H9 (cell line): ENCODE data around the gene C19orf73. TPM values are rescaled to one million over a fixed set of nuclear protein-coding genes. Genes with fewer than 3 reads are reported as not detected.

ENCODE experiments used
- DNase-seq: peaks from one replicate; pipeline ENCODE4 v3.0.0-alpha.2; 2017
- H2AFZ ChIP-seq: one replicate; pipeline ENCODE4 v1.6.1; 2013; ENCODE audit warnings: mild to moderate bottlenecking, low read length, control low read depth, moderate library complexity
- H2AK5ac ChIP-seq: 2 replicates; pipeline ENCODE4 v1.6.1; 2013; ENCODE audit warnings: low read length, control low read depth, mixed read lengths; ENCODE audit not compliant: insufficient read length
- H2BK120ac ChIP-seq: one replicate; pipeline ENCODE4 v1.6.1; 2013; ENCODE audit warnings: low read depth, mild to moderate bottlenecking, low read length, control low read depth, inconsistent platforms; ENCODE audit not compliant: poor library complexity, severe bottlenecking
- H2BK12ac ChIP-seq: 2 replicates; pipeline ENCODE4 v1.6.1; 2013; ENCODE audit warnings: low read length, control low read depth, mixed read lengths, low read depth; ENCODE audit not compliant: insufficient read length
- H2BK15ac ChIP-seq: 2 replicates; pipeline ENCODE4 v1.6.1; 2013; ENCODE audit warnings: low read depth, low read length, control low read depth
- H2BK20ac ChIP-seq: one replicate; pipeline ENCODE4 v1.6.1; 2013; ENCODE audit warnings: low read depth, mild to moderate bottlenecking, low read length, control low read depth, inconsistent platforms; ENCODE audit not compliant: poor library complexity, severe bottlenecking
- H2BK5ac ChIP-seq: 2 replicates; pipeline ENCODE4 v1.6.1; 2013; ENCODE audit warnings: low read length, control low read depth, mixed read lengths; ENCODE audit not compliant: insufficient read length
- H3K14ac ChIP-seq: 2 replicates; pipeline ENCODE4 v1.6.1; 2013; ENCODE audit warnings: low read length, control low read depth; ENCODE audit not compliant: insufficient read depth
- H3K18ac ChIP-seq: 2 replicates; pipeline ENCODE4 v1.6.1; 2013; ENCODE audit warnings: low read depth, mild to moderate bottlenecking, mixed read lengths, low read length, control low read depth; ENCODE audit not compliant: insufficient read length
- H3K23ac ChIP-seq: 2 replicates; pipeline ENCODE4 v1.6.1; 2013; ENCODE audit warnings: low read length, control low read depth, mixed read lengths, low read depth; ENCODE audit not compliant: insufficient read length
- H3K23me2 ChIP-seq: 2 replicates; pipeline ENCODE4 v1.6.1; 2013; ENCODE audit warnings: low read depth, mild to moderate bottlenecking, mixed read lengths, low read length, control low read depth; ENCODE audit not compliant: insufficient read length, poor library complexity, severe bottlenecking
- H3K27ac ChIP-seq: 2 replicates; pipeline ENCODE4 v1.5.1; 2013; ENCODE audit warnings: low read length, control low read depth, mixed read lengths, low read depth; ENCODE audit not compliant: insufficient read length
- H3K27me3 ChIP-seq: 2 replicates; pipeline ENCODE4 v1.6.1; 2013; ENCODE audit warnings: low read length, control low read depth, inconsistent platforms; ENCODE audit not compliant: insufficient read depth
- H3K4ac ChIP-seq: 2 replicates; pipeline ENCODE4 v1.6.1; 2013; ENCODE audit warnings: low read depth, mild to moderate bottlenecking, control low read depth, inconsistent platforms, low read length, moderate library complexity
- H3K4me1 ChIP-seq: 2 replicates; pipeline ENCODE4 v1.6.1; 2013; ENCODE audit warnings: low read length, control low read depth, inconsistent platforms; ENCODE audit not compliant: insufficient read depth
- H3K4me2 ChIP-seq: 2 replicates; pipeline ENCODE4 v1.6.1; 2013; ENCODE audit warnings: low read length, control low read depth, mixed read lengths; ENCODE audit not compliant: insufficient read length, insufficient read depth
- H3K56ac ChIP-seq: 2 replicates; pipeline ENCODE4 v1.6.1; 2013; ENCODE audit warnings: low read depth, mild to moderate bottlenecking, mixed read lengths, low read length, control low read depth; ENCODE audit not compliant: insufficient read length
- H3K79me1 ChIP-seq: 2 replicates; pipeline ENCODE4 v1.6.1; 2013; ENCODE audit warnings: low read depth, mild to moderate bottlenecking, moderate library complexity, low read length, control low read depth, inconsistent platforms; ENCODE audit not compliant: insufficient read depth, poor library complexity, severe bottlenecking
- H3K79me2 ChIP-seq: 2 replicates; pipeline ENCODE4 v1.6.1; 2013; ENCODE audit warnings: low read length, control low read depth, inconsistent platforms; ENCODE audit not compliant: insufficient read depth
- H3K9ac ChIP-seq: 2 replicates; pipeline ENCODE4 v1.6.1; 2013; ENCODE audit warnings: low read length, control low read depth, mixed read lengths; ENCODE audit not compliant: insufficient read length; ENCODE audit errors: extremely low read depth
- H3K9me3 ChIP-seq: one replicate; pipeline ENCODE4 v1.6.1; 2013; ENCODE audit warnings: low read depth, low read length, inconsistent platforms; ENCODE audit not compliant: control insufficient read depth
- H3T11ph ChIP-seq: one replicate; pipeline ENCODE4 v1.6.1; 2013; ENCODE audit warnings: mild to moderate bottlenecking, low read length, control low read depth, inconsistent platforms
- H4K20me1 ChIP-seq: one replicate; pipeline ENCODE4 v1.6.1; 2013; ENCODE audit not compliant: control insufficient read depth, insufficient read length, insufficient read depth
- H4K5ac ChIP-seq: 2 replicates; pipeline ENCODE4 v1.6.1; 2013; ENCODE audit warnings: low read depth, mild to moderate bottlenecking, mixed read lengths, low read length, control low read depth; ENCODE audit not compliant: insufficient read length
- H4K8ac ChIP-seq: replicated peaks from 2 replicates; pipeline ENCODE4 v1.6.1; 2013; ENCODE audit warnings: low read length, control low read depth, mixed read lengths, low read depth; ENCODE audit not compliant: insufficient read length
- H4K91ac ChIP-seq: 2 replicates; pipeline ENCODE4 v1.6.1; 2013; ENCODE audit warnings: low read depth, mild to moderate bottlenecking, moderate library complexity, mixed read lengths, low read length, control low read depth; ENCODE audit not compliant: insufficient read length
- H3K27ac Mint-ChIP-seq, 3 experiments: 2 replicates in 2 of 3; 3 replicates in 1 of 3; pipeline ENCODE4 v1.8.0; 2020 to 2021; ENCODE audit warnings: mixed read lengths in 3 of 3, mild to moderate bottlenecking in 1 of 3, moderate library complexity in 1 of 3
- H3K27me3 Mint-ChIP-seq: 2 replicates; pipeline ENCODE4 v1.8.0; 2021; ENCODE audit warnings: low read depth, mild to moderate bottlenecking, moderate library complexity, mixed read lengths
- H3K36me3 Mint-ChIP-seq, 3 experiments: 2 replicates in 2 of 3; 3 replicates in 1 of 3; pipeline ENCODE4 v1.8.0; 2020 to 2021; ENCODE audit warnings: low read depth in 3 of 3, mixed read lengths in 3 of 3; ENCODE audit not compliant: insufficient read depth in 1 of 3
- H3K4me1 Mint-ChIP-seq, 2 experiments: 2 replicates each; pipeline ENCODE4 v1.8.0; 2020; ENCODE audit warnings: mixed read lengths in 2 of 2
- H3K4me3 Mint-ChIP-seq, 2 experiments: 2 replicates in 1 of 2; 3 replicates in 1 of 2; pipeline ENCODE4 v1.8.0; 2020 to 2021; ENCODE audit warnings: mild to moderate bottlenecking in 2 of 2, mixed read lengths in 2 of 2, moderate library complexity in 1 of 2
- H3K9me3 Mint-ChIP-seq, 2 experiments: 2 replicates in 1 of 2; 3 replicates in 1 of 2; pipeline ENCODE4 v1.8.0; 2020; ENCODE audit warnings: mild to moderate bottlenecking in 2 of 2, mixed read lengths in 2 of 2, moderate library complexity in 1 of 2
- WGBS: extraction: QIAGEN DNeasy Blood & Tissue Kit; methylation state at CpG from one replicate; pipeline ENCODE4 v1.1.7; 2013; ENCODE audit warnings: missing lambda C conversion rate, low lambda C conversion rate, mixed read lengths; ENCODE audit not compliant: insufficient read length; ENCODE audit errors: extremely low coverage; 5-methylcytosine and 5-hydroxymethylcytosine counted together
- total RNA-seq: library from RNA; stranded (reverse); gene quantifications from 2 replicates; pipeline ENCODE4 v1.2.1, GENCODE V29; 2021
- TF ChIP-seq, protein P1 (sequence below): fragments of 200-600 bp; sonication (generic); conservative IDR thresholded peaks from 3 replicates; pipeline ENCODE4 v1.8.0; 2021; ENCODE audit warnings: antibody characterized with exemption, mild to moderate bottlenecking

The C19orf73 gene
- total RNA-seq, 1 experiment from 2014 or later: 1.1 TPM

DNA sequence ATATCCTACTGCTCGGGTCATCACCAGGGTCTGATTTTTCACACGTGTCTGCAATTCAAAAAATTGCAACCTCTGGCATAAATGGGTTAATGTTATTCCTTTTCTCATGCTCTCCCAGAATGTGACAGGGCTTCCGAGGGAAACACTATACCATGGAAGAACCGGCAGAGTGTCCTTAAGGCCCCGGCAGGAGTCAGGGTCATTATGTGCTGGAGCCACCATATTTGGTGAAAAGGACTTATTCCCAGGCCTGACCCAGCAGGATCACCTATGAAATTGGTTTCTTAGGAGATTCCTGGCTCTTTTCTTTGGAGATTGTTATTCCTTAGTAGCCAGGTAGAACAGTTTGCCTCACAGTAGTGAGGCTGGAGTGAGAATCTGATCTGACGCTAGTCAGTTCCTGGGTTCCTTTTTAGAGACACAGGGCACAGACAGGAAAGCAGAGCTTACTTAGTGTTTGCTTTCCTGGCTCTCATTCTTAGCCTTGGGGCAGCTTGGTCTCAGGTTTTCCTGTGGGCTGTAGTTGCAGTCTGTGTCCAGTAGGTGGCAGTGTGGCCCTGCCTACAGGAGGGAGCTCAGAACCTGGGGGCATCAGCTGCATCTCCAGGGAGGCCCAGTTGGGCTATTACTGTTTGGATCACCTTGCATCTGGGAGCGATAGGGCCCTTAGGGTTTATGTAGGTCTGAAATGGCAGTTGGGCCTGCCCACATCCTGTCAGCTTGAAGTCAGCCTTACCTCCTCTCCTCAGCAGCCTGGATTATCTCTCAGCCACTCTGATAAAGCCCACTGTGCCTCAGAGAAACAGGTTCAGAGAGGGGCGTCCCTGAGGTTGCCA lies 21.3 kb downstream of the C19orf73 start:
- H2BK5ac ChIP-seq: no peak overlapping the region
- H3K18ac ChIP-seq: no peak overlapping the region
- no CpG with 5 or more reads among the region's 8 CpGs for WGBS
- DNase-seq: peak; percentile 86
- no peak overlapping the region for H3K4me2 ChIP-seq
- H4K5ac ChIP-seq: no peak overlapping the region
- no peaks in the 10 kb centered on the region for H3K27me3 ChIP-seq
- no peaks in the 10 kb centered on the region for H3K9me3 ChIP-seq
- H3K4me1 Mint-ChIP-seq: peaks cover 4 to 14% of the 10 kb centered on the region in 2 experiments; a peak in 2 of 4 replicates
- H2BK15ac ChIP-seq: no peak overlapping the region
- no peak overlapping the region for H2BK120ac ChIP-seq
- no peak overlapping the region for H2BK20ac ChIP-seq
- H2AK5ac ChIP-seq: no peak overlapping the region
- no peak overlapping the region for H3K4me3 Mint-ChIP-seq
- no peak overlapping the region for H3K27ac ChIP-seq
- H2BK12ac ChIP-seq: no peak overlapping the region
- no peak overlapping the region for H3T11ph ChIP-seq
- H3K27ac Mint-ChIP-seq: peak overlapping the region; percentile 18 to 96 (median 67); a peak in 3 of 7 replicates
- H3K36me3 Mint-ChIP-seq: peaks cover 38 to 86% (median 83%) of the 10 kb centered on the region in 3 experiments
- H3K56ac ChIP-seq: no peak overlapping the region
- no peak overlapping the region for H2AFZ ChIP-seq
- H3K9ac ChIP-seq: no peak overlapping the region
- no peaks in the 10 kb centered on the region for H3K23me2 ChIP-seq
- H4K20me1 ChIP-seq: no peaks in the 10 kb centered on the region
- H3K23ac ChIP-seq: no peak overlapping the region
- H3K4me1 ChIP-seq: no peaks in the 10 kb centered on the region
- no peak overlapping the region for H3K14ac ChIP-seq
- no peak overlapping the region for H4K8ac ChIP-seq
- TF ChIP-seq, protein P1, sequence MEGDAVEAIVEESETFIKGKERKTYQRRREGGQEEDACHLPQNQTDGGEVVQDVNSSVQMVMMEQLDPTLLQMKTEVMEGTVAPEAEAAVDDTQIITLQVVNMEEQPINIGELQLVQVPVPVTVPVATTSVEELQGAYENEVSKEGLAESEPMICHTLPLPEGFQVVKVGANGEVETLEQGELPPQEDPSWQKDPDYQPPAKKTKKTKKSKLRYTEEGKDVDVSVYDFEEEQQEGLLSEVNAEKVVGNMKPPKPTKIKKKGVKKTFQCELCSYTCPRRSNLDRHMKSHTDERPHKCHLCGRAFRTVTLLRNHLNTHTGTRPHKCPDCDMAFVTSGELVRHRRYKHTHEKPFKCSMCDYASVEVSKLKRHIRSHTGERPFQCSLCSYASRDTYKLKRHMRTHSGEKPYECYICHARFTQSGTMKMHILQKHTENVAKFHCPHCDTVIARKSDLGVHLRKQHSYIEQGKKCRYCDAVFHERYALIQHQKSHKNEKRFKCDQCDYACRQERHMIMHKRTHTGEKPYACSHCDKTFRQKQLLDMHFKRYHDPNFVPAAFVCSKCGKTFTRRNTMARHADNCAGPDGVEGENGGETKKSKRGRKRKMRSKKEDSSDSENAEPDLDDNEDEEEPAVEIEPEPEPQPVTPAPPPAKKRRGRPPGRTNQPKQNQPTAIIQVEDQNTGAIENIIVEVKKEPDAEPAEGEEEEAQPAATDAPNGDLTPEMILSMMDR: peak; percentile 100
- no peak overlapping the region for H4K91ac ChIP-seq
- peaks cover 3% of the 10 kb centered on the region for H3K79me1 ChIP-seq
- no peaks in the 10 kb centered on the region for H3K27me3 Mint-ChIP-seq
- H3K79me2 ChIP-seq: no peaks in the 10 kb centered on the region; the same call in 1 of the 2 replicates
- H3K9me3 Mint-ChIP-seq: no peaks in the 10 kb centered on the region
- no peak overlapping the region for H3K4ac ChIP-seq
